WERI-Rb-1 (cell line): Measurements from ENCODE around the gene UNC5A.

Experiments
- DNase-seq: peaks from one replicate; pipeline ENCODE4 v3.0.0-alpha.2; 2020
- H3K27ac ChIP-seq: fragments of 250-450 bp; sonication (Bioruptor Pico); 2 replicates; pipeline ENCODE4 v1.5.1; 2020; ENCODE audit warnings: mild to moderate bottlenecking, moderate library complexity
- H3K27me3 ChIP-seq: fragments of 250-450 bp; sonication (Bioruptor Pico); 2 replicates; pipeline ENCODE4 v1.5.1; 2021; ENCODE audit warnings: mild to moderate bottlenecking, low read depth, moderate library complexity; ENCODE audit not compliant: insufficient read depth, severe bottlenecking
- H3K36me3 ChIP-seq: fragments of 250-450 bp; sonication (Bioruptor Pico); 2 replicates; pipeline ENCODE4 v1.5.1; 2020; ENCODE audit warnings: mild to moderate bottlenecking, moderate library complexity
- H3K4me3 ChIP-seq: 2 replicates; pipeline ENCODE4 v1.5.1; 2011; ENCODE audit warnings: low read depth, mild to moderate bottlenecking, control low read depth, low read length
- H3K9me3 ChIP-seq: fragments of 250-450 bp; sonication (Bioruptor Pico); 2 replicates; pipeline ENCODE4 v1.5.1; 2021; ENCODE audit warnings: mild to moderate bottlenecking, moderate library complexity; ENCODE audit not compliant: severe bottlenecking
- CTCF ChIP-seq: IDR thresholded peaks from 2 replicates; pipeline ENCODE4 v1.5.1; 2011; ENCODE audit warnings: low read depth, mild to moderate bottlenecking, control low read depth, inconsistent platforms, low read length

UNC5A gene

GRCh38 chr5:176886336-176887251 is 76.2 kb downstream of the UNC5A start:
- Histone ChIP-seq H3K27ac (no peak overlapping the region), H3K9me3 (no peaks in the 10 kb centered on the region), H3K36me3 (no peaks in the 10 kb centered on the region), H3K4me3 (no peak overlapping the region), H3K27me3 (no peaks in the 10 kb centered on the region)
- no peak for DNase-seq
- no peak for TF ChIP-seq CTCF

GRCh38 chr5:176887252-176887849 is 77.0 kb downstream of the UNC5A start:
- no peaks in the 10 kb centered on the region for H3K36me3 ChIP-seq
- H3K4me3 ChIP-seq, result no peak overlapping the region
- no peak for TF ChIP-seq CTCF
- DNase-seq, result no peak
- H3K9me3 ChIP-seq, result no peaks in the 10 kb centered on the region
- no peak overlapping the region for H3K27ac ChIP-seq
- no peaks in the 10 kb centered on the region for H3K27me3 ChIP-seq

GRCh38 chr5:176888016-176888864 is 77.9 kb downstream of the UNC5A start:
- no peaks in the 10 kb centered on the region for H3K27me3 ChIP-seq
- DNase-seq, result no peak
- H3K9me3 ChIP-seq, result no peaks in the 10 kb centered on the region

DNA sequence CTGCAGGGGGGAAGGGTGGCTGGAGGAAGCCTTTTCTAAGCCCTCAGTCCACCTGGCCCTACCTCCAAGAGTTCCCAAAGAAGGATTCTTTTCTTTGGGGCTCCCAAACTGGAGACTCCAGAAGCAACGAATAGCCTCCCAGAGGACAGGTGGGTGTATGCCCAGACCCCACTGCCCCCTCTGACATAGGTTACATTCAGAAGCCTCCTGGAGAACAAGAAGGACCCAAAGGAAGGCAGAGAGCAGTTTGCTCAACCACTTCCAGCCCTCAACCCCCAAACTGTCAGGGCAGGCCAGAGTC is 78.5 kb downstream of the UNC5A start:
- Histone ChIP-seq H3K27me3 (no peaks in the 10 kb centered on the region), H3K27ac (no peak overlapping the region), H3K36me3 (no peaks in the 10 kb centered on the region), H3K9me3 (no peaks in the 10 kb centered on the region), H3K4me3 (no peak overlapping the region)
- DNase-seq, result no peak
- no peak for TF ChIP-seq CTCF

More at GRCh38 chr5:176888016-176888864, 77.9 kb downstream of the UNC5A start:
- no peak for TF ChIP-seq CTCF
- no peak overlapping the region for H3K27ac ChIP-seq
- H3K4me3 ChIP-seq, result no peak overlapping the region
- H3K36me3 ChIP-seq, result no peaks in the 10 kb centered on the region

GRCh38 chr5:176889321-176890280 is 79.2 kb downstream of the UNC5A start:
- Histone ChIP-seq H3K27ac (no peak overlapping the region), H3K27me3 (no peaks in the 10 kb centered on the region), H3K36me3 (no peaks in the 10 kb centered on the region), H3K9me3 (no peaks in the 10 kb centered on the region), H3K4me3 (no peak overlapping the region)
- no peak for TF ChIP-seq CTCF
- DNase-seq, result no peak
